ENCODE measurements around the gene DEDD.

- no peak for TF ChIP-seq CTCF (conservative IDR thresholded peaks at IDR 0.05 in 1 of 2, IDR thresholded peaks at IDR 0.05 in 1 of 2; ENCODE audit: low read depth in 1 of 2, low read length in 2 of 2)
- no peak for TF ChIP-seq EZH2 (IDR thresholded peaks at IDR 0.05; ENCODE audit: low read length, missing control alignments)
Observed at GRCh38 chr1:161140755-161141400, 8.4 kb upstream of the DEDD start.
